ENCODE results near the gene RASL11A. TPM values are rescaled to one million over a fixed set of nuclear protein-coding genes. Genes with fewer than 3 reads are reported as not detected.

RASL11A gene
- total RNA-seq, 6 donors from 2014 or later, result 11.5 to 28.4 (median 17.0) TPM

DNA sequence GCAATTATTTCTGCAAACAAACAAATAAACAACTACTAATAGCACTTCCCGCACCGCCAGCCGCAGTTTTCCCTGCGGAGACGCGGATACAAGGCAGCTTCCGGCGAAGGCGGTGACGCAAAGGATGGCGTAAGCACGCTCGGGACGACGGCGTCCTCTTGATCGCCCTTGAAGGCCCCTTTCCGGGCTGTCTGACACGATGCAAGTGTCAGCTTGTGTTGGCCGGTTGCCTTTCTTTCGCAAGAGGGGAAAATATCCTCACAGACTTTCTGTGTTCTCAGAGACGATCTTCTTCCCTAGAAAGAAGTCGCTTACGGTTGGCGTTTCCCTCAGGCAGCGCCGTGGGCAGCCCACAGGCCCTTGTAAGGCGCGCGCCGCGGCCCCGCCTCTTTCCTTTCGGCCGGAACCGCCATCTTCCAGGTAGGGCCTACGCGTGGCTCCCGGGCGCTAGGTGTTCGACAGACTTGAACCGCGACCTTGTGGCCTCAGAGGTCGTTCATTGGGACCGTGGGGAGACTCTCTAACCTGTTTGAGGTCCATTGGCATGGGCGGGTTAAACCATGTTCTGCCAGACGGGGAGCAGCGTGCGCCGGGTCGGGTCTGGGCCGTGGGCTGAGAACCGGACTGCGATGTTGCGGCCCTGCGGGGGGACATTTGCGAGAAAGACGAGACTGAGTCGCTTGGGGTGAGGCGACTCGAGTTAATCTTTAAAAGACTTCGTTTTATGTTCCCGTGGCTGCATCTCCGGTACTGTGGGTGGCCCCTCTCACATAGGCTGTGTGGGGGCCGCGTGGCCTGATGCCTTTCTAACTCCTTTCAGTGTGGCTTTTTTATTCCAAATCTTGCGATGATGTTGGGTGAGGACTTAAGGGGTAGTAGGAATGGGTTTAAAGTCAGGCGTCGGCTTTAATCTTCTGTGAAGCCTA is 19.2 kb upstream of the RASL11A start, which contains the start of gene RPL21:
TSS of gene RPL21 (plus strand) at position 393 of the 926 bp plus-strand sequence. CDS start 2,219 bp downstream, outside the sequence.
- Histone ChIP-seq H3K9me3 (no peaks in the 10 kb centered on the region), H3K36me3 (peaks cover 0 to 26% (median 15%) of the 10 kb centered on the region in 4 donors), H3K27me3 (no peaks in the 10 kb centered on the region), H3K4me1 (peaks cover 23 to 50% (median 32%) of the 10 kb centered on the region in 4 donors), H3K27ac (peak within 1 kb of the TSS; percentile 93 to 97 (median 96)), H3K4me3 (peak within 1 kb of the TSS; percentile 60 to 88 (median 76))
- DNase-seq, result peak; percentile 95 to 98
- WGBS, 2 donors, result 0% methylated on average over 34 to 58 of the region's 69 CpGs
- ATAC-seq (ENCODE audit: low FRiP score in 2 of 2), result peak; percentile 96 to 99
- peak; percentile 89 to 95 for TF ChIP-seq POLR2AphosphoS5 (IDR thresholded peaks at IDR 0.05)
- TF ChIP-seq EP300 (IDR thresholded peaks at IDR 0.05), result peak in 2 of 4 donors; percentile 53 to 82
- TF ChIP-seq, protein P1, sequence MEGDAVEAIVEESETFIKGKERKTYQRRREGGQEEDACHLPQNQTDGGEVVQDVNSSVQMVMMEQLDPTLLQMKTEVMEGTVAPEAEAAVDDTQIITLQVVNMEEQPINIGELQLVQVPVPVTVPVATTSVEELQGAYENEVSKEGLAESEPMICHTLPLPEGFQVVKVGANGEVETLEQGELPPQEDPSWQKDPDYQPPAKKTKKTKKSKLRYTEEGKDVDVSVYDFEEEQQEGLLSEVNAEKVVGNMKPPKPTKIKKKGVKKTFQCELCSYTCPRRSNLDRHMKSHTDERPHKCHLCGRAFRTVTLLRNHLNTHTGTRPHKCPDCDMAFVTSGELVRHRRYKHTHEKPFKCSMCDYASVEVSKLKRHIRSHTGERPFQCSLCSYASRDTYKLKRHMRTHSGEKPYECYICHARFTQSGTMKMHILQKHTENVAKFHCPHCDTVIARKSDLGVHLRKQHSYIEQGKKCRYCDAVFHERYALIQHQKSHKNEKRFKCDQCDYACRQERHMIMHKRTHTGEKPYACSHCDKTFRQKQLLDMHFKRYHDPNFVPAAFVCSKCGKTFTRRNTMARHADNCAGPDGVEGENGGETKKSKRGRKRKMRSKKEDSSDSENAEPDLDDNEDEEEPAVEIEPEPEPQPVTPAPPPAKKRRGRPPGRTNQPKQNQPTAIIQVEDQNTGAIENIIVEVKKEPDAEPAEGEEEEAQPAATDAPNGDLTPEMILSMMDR (IDR thresholded peaks at IDR 0.05), result peak in 2 of 6 experiments; percentile 9 to 14
- peak; percentile 21 to 95 (median 85) for TF ChIP-seq POLR2A (IDR thresholded peaks at IDR 0.05)

DNA sequence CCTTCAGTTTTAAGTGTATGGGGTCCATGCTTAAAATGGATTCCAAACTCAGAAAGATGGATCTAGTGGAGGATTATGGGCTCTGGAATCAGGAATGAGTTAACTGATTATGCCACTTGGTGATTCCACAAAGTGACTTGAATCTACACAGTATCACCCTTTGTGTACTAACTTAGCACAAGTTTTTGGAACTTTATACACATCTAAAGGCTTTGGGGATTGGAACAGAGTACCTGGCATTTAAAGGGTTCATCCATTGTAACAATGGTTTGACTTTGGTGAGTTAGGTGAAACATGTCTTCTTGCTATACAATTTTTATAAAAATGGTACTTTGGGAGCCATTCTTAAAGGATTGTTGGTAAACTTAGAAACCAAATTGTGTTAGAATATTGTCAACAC is 18.2 kb upstream of the RASL11A start:
- Histone ChIP-seq H3K27ac (peak overlapping the region; percentile 93 to 97 (median 96)), H3K9me3 (no peaks in the 10 kb centered on the region), H3K27me3 (no peaks in the 10 kb centered on the region), H3K36me3 (peaks cover 0 to 37% (median 25%) of the 10 kb centered on the region in 4 donors), H3K4me3 (peak overlapping the region; percentile 60 to 88 (median 76)), H3K4me1 (peaks cover 23 to 50% (median 32%) of the 10 kb centered on the region in 4 donors)
- DNase-seq (no peak), ATAC-seq (ENCODE audit: low FRiP score in 2 of 2) (no peak)
- no peak for TF ChIP-seq POLR2AphosphoS5 (IDR thresholded peaks at IDR 0.05)
- TF ChIP-seq EP300 (IDR thresholded peaks at IDR 0.05), result no peak
- no peak for TF ChIP-seq POLR2A (IDR thresholded peaks at IDR 0.05)
- TF ChIP-seq, protein P1 (IDR thresholded peaks at IDR 0.05), result no peak

GRCh38 chr13:27257233-27257568 is 13.4 kb upstream of the RASL11A start:
- no peaks in the 10 kb centered on the region for H3K9me3 ChIP-seq
- ATAC-seq (ENCODE audit: low FRiP score in 2 of 2) (no peak), DNase-seq (no peak)
- H3K36me3 ChIP-seq, result peaks cover 0 to 59% (median 37%) of the 10 kb centered on the region in 4 donors
- WGBS, 2 donors, result 91% methylated on average over 3 of the region's 3 CpGs
- TF ChIP-seq POLR2A (IDR thresholded peaks at IDR 0.05) (no peak), POLR2AphosphoS5 (IDR thresholded peaks at IDR 0.05) (no peak), EP300 (IDR thresholded peaks at IDR 0.05) (no peak)
- H3K27ac ChIP-seq, result no peak overlapping the region
- no peak overlapping the region for H3K4me3 ChIP-seq
- H3K4me1 ChIP-seq, result peaks cover 22 to 50% (median 34%) of the 10 kb centered on the region in 4 donors
- H3K27me3 ChIP-seq, result no peaks in the 10 kb centered on the region

- H3K27ac ChIP-seq, result no peak overlapping the region
- 88 to 91% methylated on average over 11 of the region's 11 CpGs for WGBS, 2 donors
- no peaks in the 10 kb centered on the region for H3K9me3 ChIP-seq
- ATAC-seq (ENCODE audit: low FRiP score in 2 of 2) (no peak), DNase-seq (no peak)
- H3K27me3 ChIP-seq, result no peaks in the 10 kb centered on the region
- TF ChIP-seq POLR2AphosphoS5 (IDR thresholded peaks at IDR 0.05), result no peak
- no peak for TF ChIP-seq POLR2A (IDR thresholded peaks at IDR 0.05)
- TF ChIP-seq, protein P1 (IDR thresholded peaks at IDR 0.05), result no peak
- no peak for TF ChIP-seq EP300 (IDR thresholded peaks at IDR 0.05)
- no peak overlapping the region for H3K4me3 ChIP-seq
- peaks cover 18 to 45% (median 31%) of the 10 kb centered on the region in 4 donors for H3K4me1 ChIP-seq
- peaks cover 0 to 63% (median 37%) of the 10 kb centered on the region in 4 donors for H3K36me3 ChIP-seq
These were observed 12.9 kb upstream of the RASL11A start for GRCh38 chr13:27257648-27258253.
